ENCODE measurements around the gene SARS1. TPM values are rescaled to one million over a fixed set of nuclear protein-coding genes. Genes with fewer than 3 reads are reported as not detected.

Gene SARS1
- total and polyA plus RNA-seq, 2 experiments from 2014 or later: 353 to 365 TPM

- WGBS, 2 experiments (ENCODE audit: low coverage in 1 of 2, low lambda C conversion rate in 2 of 2, missing lambda C conversion rate in 2 of 2): 54 to 61% methylated on average over 3 of the region's 3 CpGs
- Histone ChIP-seq H3K36me3 (ENCODE audit: low read depth) (peaks cover 85% of the 10 kb centered on the region), H4K20me1 (ENCODE audit: insufficient read depth) (peaks cover 6% of the 10 kb centered on the region; the same call in 1 of the 2 replicates)
Measured at GRCh38 chr1:109231066-109231465, 17.3 kb downstream of the SARS1 start.

GRCh38 chr1:109235137-109235536 lies 21.4 kb downstream of the SARS1 start:
- Histone ChIP-seq H3K9me2 (ENCODE audit: insufficient read depth) (no peaks in the 10 kb centered on the region), H3K9ac (no peak overlapping the region), H2AFZ (no peak overlapping the region), H3K4me1 (ENCODE audit: insufficient read depth) (peaks cover 9% of the 10 kb centered on the region), H3K27ac (no peak overlapping the region), H4K20me1 (ENCODE audit: insufficient read depth) (no peaks in the 10 kb centered on the region), H3K27me3 (replicated peaks; ENCODE audit: insufficient read depth) (no peaks in the 10 kb centered on the region), H3F3A (ENCODE audit: insufficient read depth) (peaks cover 55% of the 10 kb centered on the region), H3K4me3 (no peak overlapping the region), H3K4me2 (ENCODE audit: unreplicated experiment) (no peak overlapping the region), H3K9me3 (ENCODE audit: low read depth) (no peaks in the 10 kb centered on the region), H3K79me2 (ENCODE audit: insufficient read depth) (peaks cover 33% of the 10 kb centered on the region), H3K36me3 (ENCODE audit: low read depth) (peaks cover 85% of the 10 kb centered on the region)
- in situ Hi-C loops (cut with MboI): no loop called here
- 93 to 94% methylated on average over 7 of the region's 7 CpGs for WGBS, 2 experiments (ENCODE audit: low coverage in 1 of 2, low lambda C conversion rate in 2 of 2, missing lambda C conversion rate in 2 of 2)
- no peak for DNase-seq
- TF ChIP-seq EZH2phosphoT487 (IDR thresholded peaks at IDR 0.05; ENCODE audit: insufficient read depth, low read depth): no peak
- TF ChIP-seq EZH2 (IDR thresholded peaks at IDR 0.05; ENCODE audit: insufficient read depth, poor library complexity, severe bottlenecking): no peak

More at GRCh38 chr1:109231066-109231465, 17.3 kb downstream of the SARS1 start:
- Histone ChIP-seq H3K9ac (no peak overlapping the region), H3K9me3 (ENCODE audit: low read depth) (no peaks in the 10 kb centered on the region), H3K4me3 (no peak overlapping the region), H3K4me2 (ENCODE audit: unreplicated experiment) (no peak overlapping the region), H2AFZ (no peak overlapping the region), H3K9me2 (ENCODE audit: insufficient read depth) (no peaks in the 10 kb centered on the region), H3K27me3 (replicated peaks; ENCODE audit: insufficient read depth) (no peaks in the 10 kb centered on the region), H3F3A (ENCODE audit: insufficient read depth) (peaks cover 22% of the 10 kb centered on the region), H3K4me1 (ENCODE audit: insufficient read depth) (peaks cover 9% of the 10 kb centered on the region; the same call in 1 of the 2 replicates), H3K27ac (no peak overlapping the region), H3K79me2 (ENCODE audit: insufficient read depth) (peaks cover 72% of the 10 kb centered on the region)
- in situ Hi-C loops (cut with MboI): no loop called here
- TF ChIP-seq EZH2phosphoT487 (IDR thresholded peaks at IDR 0.05; ENCODE audit: insufficient read depth, low read depth) (no peak), EZH2 (IDR thresholded peaks at IDR 0.05; ENCODE audit: insufficient read depth, poor library complexity, severe bottlenecking) (no peak)
- DNase-seq: no peak

- Histone ChIP-seq H3K4me3 (no peak overlapping the region), H3K79me2 (ENCODE audit: insufficient read depth) (peaks cover 16% of the 10 kb centered on the region; the same call in 1 of the 2 replicates), H3K27me3 (replicated peaks; ENCODE audit: insufficient read depth) (no peaks in the 10 kb centered on the region), H3K4me2 (ENCODE audit: unreplicated experiment) (no peak overlapping the region), H3F3A (ENCODE audit: insufficient read depth) (peaks cover 65% of the 10 kb centered on the region), H4K20me1 (ENCODE audit: insufficient read depth) (no peaks in the 10 kb centered on the region), H2AFZ (no peak overlapping the region), H3K9ac (no peak overlapping the region), H3K9me3 (ENCODE audit: low read depth) (no peaks in the 10 kb centered on the region), H3K9me2 (ENCODE audit: insufficient read depth) (no peaks in the 10 kb centered on the region), H3K4me1 (ENCODE audit: insufficient read depth) (peaks cover 28% of the 10 kb centered on the region), H3K36me3 (ENCODE audit: low read depth) (peaks cover 62% of the 10 kb centered on the region), H3K27ac (no peak overlapping the region)
- DNase-seq: no peak
- 97 to 100% methylated on average over 3 of the region's 3 CpGs for WGBS, 2 experiments (ENCODE audit: low coverage in 1 of 2, low lambda C conversion rate in 2 of 2, missing lambda C conversion rate in 2 of 2)
- in situ Hi-C loops (cut with MboI): no loop called here
- TF ChIP-seq EZH2phosphoT487 (IDR thresholded peaks at IDR 0.05; ENCODE audit: insufficient read depth, low read depth) (no peak), EZH2 (IDR thresholded peaks at IDR 0.05; ENCODE audit: insufficient read depth, poor library complexity, severe bottlenecking) (no peak)
Measured at GRCh38 chr1:109237512-109237911, 23.8 kb downstream of the SARS1 start.

GRCh38 chr1:109238382-109238781 lies 24.7 kb downstream of the SARS1 start:
- Histone ChIP-seq H3K36me3 (ENCODE audit: low read depth) (peaks cover 53% of the 10 kb centered on the region), H3K9me2 (ENCODE audit: insufficient read depth) (no peaks in the 10 kb centered on the region), H3K79me2 (ENCODE audit: insufficient read depth) (peaks cover 9% of the 10 kb centered on the region; the same call in 1 of the 2 replicates), H3K27me3 (replicated peaks; ENCODE audit: insufficient read depth) (no peaks in the 10 kb centered on the region), H3K4me1 (ENCODE audit: insufficient read depth) (peaks cover 30% of the 10 kb centered on the region), H3F3A (ENCODE audit: insufficient read depth) (peaks cover 62% of the 10 kb centered on the region), H3K9ac (no peak overlapping the region), H3K4me2 (ENCODE audit: unreplicated experiment) (no peak overlapping the region), H3K27ac (no peak overlapping the region), H2AFZ (no peak overlapping the region), H4K20me1 (ENCODE audit: insufficient read depth) (no peaks in the 10 kb centered on the region), H3K9me3 (ENCODE audit: low read depth) (no peaks in the 10 kb centered on the region), H3K4me3 (no peak overlapping the region)
- DNase-seq: no peak
- no peak for TF ChIP-seq EZH2 (IDR thresholded peaks at IDR 0.05; ENCODE audit: insufficient read depth, poor library complexity, severe bottlenecking)
- TF ChIP-seq EZH2phosphoT487 (IDR thresholded peaks at IDR 0.05; ENCODE audit: insufficient read depth, low read depth): no peak
- WGBS, 2 experiments (ENCODE audit: low coverage in 1 of 2, low lambda C conversion rate in 2 of 2, missing lambda C conversion rate in 2 of 2): 65 to 70% methylated on average over 2 of the region's 2 CpGs
- in situ Hi-C loops (cut with MboI): no loop called here

- no peaks in the 10 kb centered on the region for H3K9me2 ChIP-seq (ENCODE audit: insufficient read depth)
- H3K4me1 ChIP-seq (ENCODE audit: insufficient read depth): peaks cover 30% of the 10 kb centered on the region
- H3K36me3 ChIP-seq (ENCODE audit: low read depth): peaks cover 53% of the 10 kb centered on the region
- in situ Hi-C loops (cut with MboI): no loop called here
- no peak overlapping the region for H3K9ac ChIP-seq
- peaks cover 7% of the 10 kb centered on the region; the same call in 1 of the 2 replicates for H3K79me2 ChIP-seq (ENCODE audit: insufficient read depth)
- peaks cover 62% of the 10 kb centered on the region for H3F3A ChIP-seq (ENCODE audit: insufficient read depth)
- no peaks in the 10 kb centered on the region for H3K27me3 ChIP-seq (replicated peaks; ENCODE audit: insufficient read depth)
- H3K27ac ChIP-seq: no peak overlapping the region
- no peak for DNase-seq
- H3K4me2 ChIP-seq (ENCODE audit: unreplicated experiment): no peak overlapping the region
- 72 to 78% methylated on average over 5 of the region's 5 CpGs for WGBS, 2 experiments (ENCODE audit: low coverage in 1 of 2, low lambda C conversion rate in 2 of 2, missing lambda C conversion rate in 2 of 2)
- H3K9me3 ChIP-seq (ENCODE audit: low read depth): no peaks in the 10 kb centered on the region
- no peak overlapping the region for H3K4me3 ChIP-seq
- H4K20me1 ChIP-seq (ENCODE audit: insufficient read depth): no peaks in the 10 kb centered on the region
- TF ChIP-seq EZH2phosphoT487 (IDR thresholded peaks at IDR 0.05; ENCODE audit: insufficient read depth, low read depth): no peak
- TF ChIP-seq EZH2 (IDR thresholded peaks at IDR 0.05; ENCODE audit: insufficient read depth, poor library complexity, severe bottlenecking): no peak
- H2AFZ ChIP-seq: no peak overlapping the region
Measured at GRCh38 chr1:109239047-109239408, 25.3 kb downstream of the SARS1 start.
